Neuronal stem cell (in vitro differentiated cells): Measurements from ENCODE around the gene GUCA1A.
"Not testable (repeated sequence)": the region's sequence is repeated elsewhere in the genome, so short reads cannot be mapped to it uniquely, and the experiment has no call there.

Experiments
- DNase-seq: peaks from one replicate; pipeline ENCODE4 v3.0.0-alpha.2; 2013; ENCODE audit warnings: low spot score
- H2AFZ ChIP-seq: one replicate; pipeline ENCODE4 v1.6.1; 2013; ENCODE audit warnings: mild to moderate bottlenecking, low read length, inconsistent platforms
- H2AK5ac ChIP-seq: 2 replicates; pipeline ENCODE4 v1.6.1; 2013; ENCODE audit warnings: low read depth, mild to moderate bottlenecking, inconsistent platforms, low read length, moderate library complexity, mixed read lengths
- H2BK120ac ChIP-seq: 2 replicates; pipeline ENCODE4 v1.6.1; 2013; ENCODE audit warnings: low read depth, mild to moderate bottlenecking, inconsistent platforms, low read length, moderate library complexity, mixed read lengths
- H2BK12ac ChIP-seq: one replicate; pipeline ENCODE4 v1.6.1; 2013; ENCODE audit warnings: low read length, inconsistent platforms
- H2BK15ac ChIP-seq: 2 replicates; pipeline ENCODE4 v1.6.1; 2013; ENCODE audit warnings: mild to moderate bottlenecking, low read length, inconsistent platforms, mixed read lengths
- H2BK5ac ChIP-seq: one replicate; pipeline ENCODE4 v1.6.1; 2013; ENCODE audit warnings: inconsistent platforms, mild to moderate bottlenecking, low read length, moderate library complexity
- H3K14ac ChIP-seq: one replicate; pipeline ENCODE4 v1.6.1; 2013; ENCODE audit warnings: low read length, inconsistent platforms
- H3K18ac ChIP-seq: 2 replicates; pipeline ENCODE4 v1.6.1; 2013; ENCODE audit warnings: low read length, inconsistent platforms
- H3K23ac ChIP-seq: 2 replicates; pipeline ENCODE4 v1.6.1; 2013; ENCODE audit warnings: low read depth, mild to moderate bottlenecking, mixed read lengths, low read length, inconsistent platforms; ENCODE audit not compliant: poor library complexity
- H3K27ac ChIP-seq: replicated peaks from 3 replicates; pipeline ENCODE4 v1.5.1; 2013; ENCODE audit warnings: low read length, inconsistent platforms
- H3K27me3 ChIP-seq, 3 experiments: 2 replicates each; pipeline ENCODE4 v1.6.1; 2013; ENCODE audit warnings: low read length in 3 of 3, mild to moderate bottlenecking in 2 of 3, inconsistent platforms in 1 of 3, low read depth in 1 of 3, mixed read lengths in 1 of 3, moderate library complexity in 1 of 3; ENCODE audit not compliant: control insufficient read depth in 3 of 3, insufficient read depth in 3 of 3
- H3K36me3 ChIP-seq, 2 donors: replicated peaks in 1 of 2; 2 replicates each; pipeline ENCODE4 v1.6.1; 2013; ENCODE audit warnings: low read length in 2 of 2; ENCODE audit not compliant: control insufficient read depth in 2 of 2, insufficient read depth in 2 of 2
- H3K4ac ChIP-seq: 2 replicates; pipeline ENCODE4 v1.6.1; 2013; ENCODE audit warnings: inconsistent platforms, mild to moderate bottlenecking, low read length, moderate library complexity
- H3K4me1 ChIP-seq, 2 donors: 1 replicate in 1 of 2; 2 replicates in 1 of 2; pipeline ENCODE4 v1.6.1; 2013; ENCODE audit warnings: low read length in 2 of 2, low read depth in 1 of 2; ENCODE audit not compliant: control insufficient read depth in 2 of 2, insufficient read depth in 1 of 2
- H3K4me2 ChIP-seq: one replicate; pipeline ENCODE4 v1.6.1; 2013; ENCODE audit warnings: mild to moderate bottlenecking, low read length, inconsistent platforms; ENCODE audit not compliant: insufficient read depth, poor library complexity, severe bottlenecking
- H3K4me3 ChIP-seq, 2 donors: 2 replicates each; pipeline ENCODE4 v1.5.1; 2013; ENCODE audit warnings: low read length in 2 of 2, mild to moderate bottlenecking in 2 of 2, inconsistent platforms in 1 of 2, moderate library complexity in 1 of 2
- H3K79me1 ChIP-seq: one replicate; pipeline ENCODE4 v1.6.1; 2013; ENCODE audit warnings: low read depth, mild to moderate bottlenecking, inconsistent platforms, low read length, moderate library complexity
- H3K9ac ChIP-seq: one replicate; pipeline ENCODE4 v1.6.1; 2013; ENCODE audit warnings: mild to moderate bottlenecking, low read depth, low read length, inconsistent platforms; ENCODE audit not compliant: poor library complexity
- H3K9me3 ChIP-seq, 2 donors: replicated peaks in 1 of 2; 2 replicates each; pipeline versions ENCODE3 to v1.6.1; 2013; ENCODE audit warnings: low read length in 2 of 2, mild to moderate bottlenecking in 2 of 2, inconsistent platforms in 1 of 2, low read depth in 1 of 2, mixed read lengths in 1 of 2, moderate library complexity in 1 of 2; ENCODE audit not compliant: control insufficient read depth in 2 of 2, insufficient read depth in 1 of 2
- H4K8ac ChIP-seq: one replicate; pipeline ENCODE4 v1.6.1; 2013; ENCODE audit warnings: low read depth, mild to moderate bottlenecking, inconsistent platforms, low read length, moderate library complexity
- H4K91ac ChIP-seq: one replicate; pipeline ENCODE4 v1.6.1; 2013; ENCODE audit warnings: low read length, low read depth, mild to moderate bottlenecking, inconsistent platforms; ENCODE audit not compliant: poor library complexity
- WGBS, 2 donors: extraction: QIAGEN DNeasy Blood & Tissue Kit; methylation state at CpG; one replicate each; pipeline ENCODE4 v1.1.7; 2013; ENCODE audit warnings: missing lambda C conversion rate in 2 of 2, mixed read lengths in 1 of 2; ENCODE audit not compliant: insufficient read length in 2 of 2, insufficient replicate concordance in 1 of 2; ENCODE audit errors: extremely low coverage in 2 of 2; 5-methylcytosine and 5-hydroxymethylcytosine counted together

The GUCA1A gene

GRCh38 chr6:42200035-42200434 is 26.9 kb downstream of the GUCA1A start:
- no peaks in the 10 kb centered on the region for H3K9me3 ChIP-seq
- no peak overlapping the region for H3K18ac ChIP-seq
- DNase-seq, result no peak
- H2BK120ac ChIP-seq, result no peak overlapping the region
- no peaks in the 10 kb centered on the region for H3K79me1 ChIP-seq
- H3K27me3 ChIP-seq, result no peaks in the 10 kb centered on the region
- no peak overlapping the region for H3K4me2 ChIP-seq
- no peak overlapping the region for H3K27ac ChIP-seq
- H2AFZ ChIP-seq, result no peak overlapping the region
- H3K4ac ChIP-seq, result no peak overlapping the region
- H3K23ac ChIP-seq, result no peak overlapping the region
- no peak overlapping the region for H3K14ac ChIP-seq
- no peak overlapping the region for H2AK5ac ChIP-seq
- no peak overlapping the region for H4K8ac ChIP-seq
- peaks cover 2 to 19% of the 10 kb centered on the region in 2 donors for H3K36me3 ChIP-seq
- H2BK12ac ChIP-seq, result no peak overlapping the region
- H2BK5ac ChIP-seq, result no peak overlapping the region
- no peak overlapping the region for H4K91ac ChIP-seq
- no peak overlapping the region for H3K9ac ChIP-seq
- no CpG with 5 or more reads among the region's 1 CpG for WGBS, 2 donors
- no peaks in the 10 kb centered on the region for H3K4me1 ChIP-seq
- H3K4me3 ChIP-seq, result no peak overlapping the region
- H2BK15ac ChIP-seq, result no peak overlapping the region

- no peak overlapping the region for H3K14ac ChIP-seq
- no peak overlapping the region for H2BK5ac ChIP-seq
- H3K4me3 ChIP-seq, result no peak overlapping the region
- no peak overlapping the region for H3K18ac ChIP-seq
- no peak for DNase-seq
- H3K4me2 ChIP-seq, result no peak overlapping the region
- H2BK12ac ChIP-seq, result no peak overlapping the region
- H3K79me1 ChIP-seq, result no peaks in the 10 kb centered on the region
- peaks cover 2 to 28% of the 10 kb centered on the region in 2 donors for H3K36me3 ChIP-seq
- H2AFZ ChIP-seq, result no peak overlapping the region
- no peak overlapping the region for H4K91ac ChIP-seq
- no peak overlapping the region for H2BK120ac ChIP-seq
- no peak overlapping the region for H2AK5ac ChIP-seq
- WGBS, 2 donors, result no CpG with 5 or more reads among the region's 3 CpGs
- H4K8ac ChIP-seq, result no peak overlapping the region
- no peak overlapping the region for H2BK15ac ChIP-seq
- no peak overlapping the region for H3K9ac ChIP-seq
- no peaks in the 10 kb centered on the region for H3K4me1 ChIP-seq
- H3K9me3 ChIP-seq, result no peaks in the 10 kb centered on the region
- H3K27me3 ChIP-seq, result no peaks in the 10 kb centered on the region
- H3K27ac ChIP-seq, result no peak overlapping the region
- H3K4ac ChIP-seq, result no peak overlapping the region
- no peak overlapping the region for H3K23ac ChIP-seq
Measured at GRCh38 chr6:42201382-42201781, 28.2 kb downstream of the GUCA1A start.

DNA sequence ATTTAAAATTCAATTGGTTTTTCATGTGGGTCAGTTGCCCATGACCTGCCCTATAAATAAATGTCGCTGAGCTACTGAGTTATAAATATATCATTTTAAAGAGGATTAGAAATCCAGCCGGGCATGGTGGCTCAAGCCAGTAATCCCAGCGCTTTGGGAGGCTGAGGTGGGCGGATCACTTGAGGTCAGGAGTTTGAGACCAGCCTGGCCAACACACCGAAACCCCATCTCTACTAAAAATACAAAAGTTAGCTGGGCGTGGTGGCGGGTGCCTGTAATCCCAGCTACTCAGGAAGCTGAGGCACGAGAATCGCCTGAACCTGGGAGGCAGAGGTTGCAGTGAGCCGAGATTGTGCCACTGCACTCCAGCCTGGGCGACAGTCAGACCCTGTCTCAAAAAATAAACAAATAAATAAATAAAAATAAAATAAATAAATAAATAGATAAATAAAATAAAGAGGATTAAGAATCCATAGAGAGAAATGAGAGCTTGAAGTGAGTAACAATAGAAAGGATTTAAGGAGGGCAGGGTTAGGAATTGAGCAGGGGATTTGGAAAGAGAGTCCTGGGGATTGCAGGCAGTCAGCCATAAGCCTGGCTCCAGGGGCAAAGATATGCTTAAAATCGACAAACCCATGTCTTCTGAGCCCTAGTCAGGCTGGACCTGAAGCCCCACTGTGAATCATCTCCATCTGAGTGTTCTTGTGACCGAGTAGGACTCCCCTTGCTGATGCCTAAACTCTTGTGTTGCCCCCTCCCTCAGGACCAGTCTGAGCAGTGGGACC is 29.2 kb downstream of the GUCA1A start:
- H3K36me3 ChIP-seq, result peaks cover 4 to 34% of the 10 kb centered on the region in 2 donors
- H3K27me3 ChIP-seq, H3K79me1 ChIP-seq, H3K4me2 ChIP-seq, H3K4me1 ChIP-seq, H3K9me3 ChIP-seq, H3K4me3 ChIP-seq, H4K8ac ChIP-seq, H3K14ac ChIP-seq, H2AFZ ChIP-seq, H3K23ac ChIP-seq, DNase-seq, H3K4ac ChIP-seq, H2BK15ac ChIP-seq, H4K91ac ChIP-seq, H2BK120ac ChIP-seq, H3K27ac ChIP-seq, H3K18ac ChIP-seq, H2AK5ac ChIP-seq, H2BK5ac ChIP-seq, H2BK12ac ChIP-seq, H3K9ac ChIP-seq: not testable (repeated sequence)
- no CpG with 5 or more reads among the region's 13 CpGs for WGBS, 2 donors

- H3K4me2 ChIP-seq, result no peak overlapping the region
- H2BK12ac ChIP-seq, result no peak overlapping the region
- H2BK120ac ChIP-seq, result no peak overlapping the region
- no peak overlapping the region for H3K18ac ChIP-seq
- H4K91ac ChIP-seq, result no peak overlapping the region
- no peaks in the 10 kb centered on the region for H3K9me3 ChIP-seq
- H2AK5ac ChIP-seq, result no peak overlapping the region
- no peak overlapping the region for H2BK15ac ChIP-seq
- no peak overlapping the region for H2AFZ ChIP-seq
- no peak overlapping the region for H3K27ac ChIP-seq
- peaks cover 2% of the 10 kb centered on the region for H3K79me1 ChIP-seq
- no peak overlapping the region for H2BK5ac ChIP-seq
- H3K9ac ChIP-seq, result no peak overlapping the region
- H3K27me3 ChIP-seq, result no peaks in the 10 kb centered on the region
- no peak for DNase-seq
- WGBS, 2 donors, result no CpG with 5 or more reads among the region's 3 CpGs
- H3K23ac ChIP-seq, result no peak overlapping the region
- H3K14ac ChIP-seq, result no peak overlapping the region
- H4K8ac ChIP-seq, result no peak overlapping the region
- peaks cover 4 to 43% of the 10 kb centered on the region in 2 donors for H3K36me3 ChIP-seq
- no peaks in the 10 kb centered on the region for H3K4me1 ChIP-seq
- no peak overlapping the region for H3K4ac ChIP-seq
- H3K4me3 ChIP-seq, result no peak overlapping the region
Measured at GRCh38 chr6:42203183-42203582, 30.0 kb downstream of the GUCA1A start.
